OCI-LY3 (cell line): ENCODE data around the gene DPYD.

ENCODE experiments used
- H2AFZ ChIP-seq: fragments of 200-600, 300-600 bp; shearing (Covaris generic); 2 replicates; pipeline ENCODE4 v1.6.0; 2014; ENCODE audit warnings: antibody characterized with exemption, low read depth, low read length
- H3K27ac ChIP-seq: fragments of 200-600, 300-600 bp; sonication (generic); 2 replicates; pipeline ENCODE4 v1.5.1; 2014; ENCODE audit warnings: mild to moderate bottlenecking, low read length, moderate library complexity, mixed read lengths
- H3K27me3 ChIP-seq: fragments of 200-600, 300-600 bp; sonication (generic); 2 replicates; pipeline ENCODE4 v1.6.1; 2014; ENCODE audit warnings: low read depth, low read length, mixed read lengths
- H3K36me3 ChIP-seq: fragments of 200-600, 300-600 bp; sonication (generic); replicated peaks from 2 replicates; pipeline ENCODE3; 2014; ENCODE audit warnings: low read depth, low read length, mixed read lengths
- H3K4me1 ChIP-seq: fragments of 300-600, 200-600 bp; sonication (generic); 2 replicates; pipeline ENCODE4 v1.6.1; 2014; ENCODE audit warnings: low read length, mixed read lengths
- H3K4me2 ChIP-seq: fragments of 200-600, 300-600 bp; sonication (generic); 2 replicates; pipeline ENCODE4 v1.6.1; 2014; ENCODE audit warnings: low read length, mixed read lengths
- H3K4me3 ChIP-seq: fragments of 300-600, 200-600 bp; sonication (generic); 2 replicates; pipeline ENCODE4 v1.5.1; 2014; ENCODE audit warnings: antibody characterized with exemption, mild to moderate bottlenecking, low read length, moderate library complexity
- H3K79me2 ChIP-seq: fragments of 300-600, 200-600 bp; shearing (Covaris generic); 2 replicates; pipeline ENCODE4 v1.6.1; 2014; ENCODE audit warnings: mild to moderate bottlenecking, low read length, mixed read lengths
- H3K9ac ChIP-seq: fragments of 300-600, 200-600 bp; shearing (Covaris generic); 2 replicates; pipeline ENCODE4 v1.6.0; 2014; ENCODE audit warnings: mild to moderate bottlenecking, low read length, moderate library complexity
- H3K9me3 ChIP-seq: fragments of 200-600, 300-600 bp; shearing (Covaris generic); 2 replicates; pipeline ENCODE4 v1.6.1; 2014; ENCODE audit warnings: low read length, mixed read lengths; ENCODE audit not compliant: insufficient read depth
- H4K20me1 ChIP-seq: fragments of 200-600, 300-600 bp; sonication (generic); 2 replicates; pipeline ENCODE4 v1.6.1; 2016; ENCODE audit warnings: low read length, mixed read lengths; ENCODE audit not compliant: insufficient read depth
- CTCF ChIP-seq: fragments of 200-600, 300-600 bp; sonication (generic); IDR thresholded peaks from 2 replicates; pipeline ENCODE4 v1.5.1; 2014; ENCODE audit warnings: antibody characterized with exemption, low read length, low read depth
- EZH2phosphoT487 ChIP-seq: fragments of 200-600 bp; shearing (Covaris generic); IDR thresholded peaks from 2 replicates; pipeline ENCODE4 v1.6.1; 2018; ENCODE audit warnings: antibody characterized with exemption, mixed run types, low read depth

Gene DPYD

GRCh38 chr1:97853221-97853620 is 67.6 kb downstream of the DPYD start:
- Histone ChIP-seq H3K27ac (no peak overlapping the region), H3K79me2 (no peaks in the 10 kb centered on the region), H3K9me3 (no peaks in the 10 kb centered on the region), H3K4me3 (no peak overlapping the region), H2AFZ (no peak overlapping the region), H3K4me1 (0 out of 2 replicates have a peak, but pooled peaks cover 5% of the 10 kb centered on the region), H3K4me2 (no peak overlapping the region), H3K9ac (no peak overlapping the region), H3K27me3 (no peaks in the 10 kb centered on the region), H3K36me3 (no peaks in the 10 kb centered on the region), H4K20me1 (no peaks in the 10 kb centered on the region)
- TF ChIP-seq CTCF, result no peak
- no peak for TF ChIP-seq EZH2phosphoT487

GRCh38 chr1:97849345-97850340 is 71.2 kb downstream of the DPYD start:
- Histone ChIP-seq H3K9me3 (no peaks in the 10 kb centered on the region), H2AFZ (no peak overlapping the region), H3K9ac (no peak overlapping the region), H4K20me1 (no peaks in the 10 kb centered on the region), H3K27me3 (no peaks in the 10 kb centered on the region), H3K4me3 (no peak overlapping the region), H3K27ac (no peak overlapping the region), H3K4me1 (0 out of 2 replicates have a peak, but pooled peaks cover 5% of the 10 kb centered on the region), H3K36me3 (no peaks in the 10 kb centered on the region), H3K79me2 (no peaks in the 10 kb centered on the region), H3K4me2 (no peak overlapping the region)
- no peak for TF ChIP-seq EZH2phosphoT487
- TF ChIP-seq CTCF, result no peak

- no peak overlapping the region for H3K9ac ChIP-seq
- no peaks in the 10 kb centered on the region for H4K20me1 ChIP-seq
- no peak overlapping the region for H3K4me3 ChIP-seq
- no peaks in the 10 kb centered on the region for H3K27me3 ChIP-seq
- H3K36me3 ChIP-seq, result no peaks in the 10 kb centered on the region
- H3K4me2 ChIP-seq, result no peak overlapping the region
- 0 out of 2 replicates have a peak, but pooled peaks cover 5% of the 10 kb centered on the region for H3K4me1 ChIP-seq
- no peak overlapping the region for H3K27ac ChIP-seq
- TF ChIP-seq CTCF, result no peak
- TF ChIP-seq EZH2phosphoT487, result no peak
- no peaks in the 10 kb centered on the region for H3K9me3 ChIP-seq
- H2AFZ ChIP-seq, result no peak overlapping the region
- H3K79me2 ChIP-seq, result no peaks in the 10 kb centered on the region
Observed at GRCh38 chr1:97845805-97846204, 75.0 kb downstream of the DPYD start.

- Histone ChIP-seq H3K4me3 (no peak overlapping the region), H2AFZ (no peak overlapping the region), H3K27ac (no peak overlapping the region), H3K4me1 (0 out of 2 replicates have a peak, but pooled peaks cover 5% of the 10 kb centered on the region), H3K9ac (no peak overlapping the region), H3K36me3 (no peaks in the 10 kb centered on the region), H3K4me2 (no peak overlapping the region), H3K27me3 (no peaks in the 10 kb centered on the region), H4K20me1 (no peaks in the 10 kb centered on the region), H3K79me2 (no peaks in the 10 kb centered on the region), H3K9me3 (no peaks in the 10 kb centered on the region)
- TF ChIP-seq CTCF (no peak), EZH2phosphoT487 (no peak)
Observed at GRCh38 chr1:97844552-97845089, 76.2 kb downstream of the DPYD start.
